GM19239 (cell line): Measurements from ENCODE around the gene NDUFS4.
"Not testable (repeated sequence)": the region's sequence is repeated elsewhere in the genome, so short reads cannot be mapped to it uniquely, and the experiment has no call there.

Experiments used
- DNase-seq: peaks from one replicate; pipeline ENCODE4 v3.0.0; 2011; ENCODE audit warnings: low spot score; ENCODE audit not compliant: insufficient read length
- FAIRE-seq: peaks from 2 replicates; lab custom pipeline; 2011; peaks lifted over from hg19 to GRCh38; lab: Jason Lieb, UNC

The NDUFS4 gene

GRCh38 chr5:53569453-53569852 is 9.0 kb downstream of the NDUFS4 start:
- no peak for FAIRE-seq
- no peak for DNase-seq

- no peak for DNase-seq
- FAIRE-seq, result no peak
Observed at GRCh38 chr5:53571403-53571802, 11.0 kb downstream of the NDUFS4 start.

- DNase-seq (no peak), FAIRE-seq (no peak)
Observed at GRCh38 chr5:53575101-53575500, 14.7 kb downstream of the NDUFS4 start.

GRCh38 chr5:53575831-53576230 is 15.4 kb downstream of the NDUFS4 start:
- FAIRE-seq (no peak), DNase-seq (no peak)

- FAIRE-seq (no peak), DNase-seq (no peak)
Observed at GRCh38 chr5:53576674-53577073, 16.2 kb downstream of the NDUFS4 start.

GRCh38 chr5:53578854-53579253 is 18.4 kb downstream of the NDUFS4 start:
- FAIRE-seq (no peak), DNase-seq (no peak)

- FAIRE-seq (no peak), DNase-seq (no peak)
Observed at GRCh38 chr5:53580547-53580946, 20.1 kb downstream of the NDUFS4 start.

- FAIRE-seq, result no peak
- DNase-seq, result no peak
Observed at GRCh38 chr5:53582225-53582624, 21.8 kb downstream of the NDUFS4 start.

GRCh38 chr5:53590759-53591158 is 30.3 kb downstream of the NDUFS4 start:
- DNase-seq, result no peak
- FAIRE-seq, result no peak

GRCh38 chr5:53594419-53594818 is 34.0 kb downstream of the NDUFS4 start:
- no peak for DNase-seq
- no peak for FAIRE-seq

GRCh38 chr5:53597894-53598293 is 37.5 kb downstream of the NDUFS4 start:
- FAIRE-seq, result no peak
- DNase-seq, result no peak

- DNase-seq (no peak), FAIRE-seq (no peak)
Observed at GRCh38 chr5:53601570-53601969, 41.1 kb downstream of the NDUFS4 start.

GRCh38 chr5:53603009-53603687 is 42.7 kb downstream of the NDUFS4 start:
- no peak for DNase-seq
- no peak for FAIRE-seq

- DNase-seq (no peak), FAIRE-seq (no peak)
Observed at GRCh38 chr5:53604309-53604708, 43.9 kb downstream of the NDUFS4 start.

- DNase-seq (no peak), FAIRE-seq (no peak)
Observed at GRCh38 chr5:53607886-53608285, 47.4 kb downstream of the NDUFS4 start.

- FAIRE-seq, DNase-seq: not testable (repeated sequence)
Observed at GRCh38 chr5:53608897-53609296, 48.5 kb downstream of the NDUFS4 start.

- FAIRE-seq (no peak), DNase-seq (no peak)
Observed at GRCh38 chr5:53613061-53613460, 52.6 kb downstream of the NDUFS4 start.

- no peak for DNase-seq
- no peak for FAIRE-seq
Observed at GRCh38 chr5:53613536-53613935, 53.1 kb downstream of the NDUFS4 start.

- FAIRE-seq (peak; percentile 48), DNase-seq (no peak)
Observed at GRCh38 chr5:53614376-53614885, 54.0 kb downstream of the NDUFS4 start.

GRCh38 chr5:53616939-53617549 is 56.6 kb downstream of the NDUFS4 start:
- DNase-seq, result no peak
- FAIRE-seq, result peak; percentile 54

- DNase-seq, result no peak
- FAIRE-seq, result no peak
Observed at GRCh38 chr5:53631251-53631650, 70.8 kb downstream of the NDUFS4 start.

GRCh38 chr5:53642061-53642460 is 81.6 kb downstream of the NDUFS4 start:
- DNase-seq (no peak), FAIRE-seq (no peak)
